ENCODE results near the gene FGG. TPM values are rescaled to one million over a fixed set of nuclear protein-coding genes. Genes with fewer than 3 reads are reported as not detected.

FGG gene
- total and polyA plus RNA-seq, 2 of the 13 experiments (the other 11 are each of a cell fraction or from before 2014, with no cell fraction given): 1,037 to 2,423 TPM

- TF ChIP-seq ZBTB43 (CRISPR knock-in tag; conservative IDR thresholded peaks at IDR 0.05) (peak; percentile 42; the same call in 1 of the 2 replicates), KLF9 (CRISPR knock-in tag; IDR thresholded peaks at IDR 0.05; ENCODE audit: low read depth) (0 out of 2 replicates have a peak, but pooled peaks have one; percentile 71), ATF4 (CRISPR knock-in tag; IDR thresholded peaks at IDR 0.05) (peak in 1 of 2 experiments; percentile 95; a peak in 2 of 4 replicates), ZNF547 (CRISPR knock-in tag; IDR thresholded peaks at IDR 0.05) (no peak), RNF2 (conservative IDR thresholded peaks at IDR 0.05; ENCODE audit: low read depth) (no peak), ZMAT3 (CRISPR knock-in tag; conservative IDR thresholded peaks at IDR 0.05) (no peak), FOXO1 (CRISPR knock-in tag; IDR thresholded peaks at IDR 0.05) (peak; percentile 88), SKI (IDR thresholded peaks at IDR 0.05; ENCODE audit: partially characterized antibody) (peak; percentile 82), MXD4 (CRISPR knock-in tag; IDR thresholded peaks at IDR 0.05) (no peak), REXO4 (CRISPR knock-in tag; IDR thresholded peaks at IDR 0.05; ENCODE audit: borderline replicate concordance) (no peak), PLRG1 (conservative IDR thresholded peaks at IDR 0.05) (no peak), FOSL2 (CRISPR knock-in tag; IDR thresholded peaks at IDR 0.05) (peak; percentile 77), ZNF318 (CRISPR knock-in tag; IDR thresholded peaks at IDR 0.05) (no peak), ZBED4 (CRISPR knock-in tag; IDR thresholded peaks at IDR 0.05; ENCODE audit: borderline replicate concordance) (peak; percentile 18; the same call in 1 of the 2 replicates), ZFP1 (CRISPR knock-in tag; IDR thresholded peaks at IDR 0.05) (peak; percentile 81; the same call in 1 of the 2 replicates)
Measured at GRCh38 chr4:154577324-154577723, 35.1 kb downstream of the FGG start (continued).

All from HepG2 (cell line).